ENCODE measurements around the gene FNDC3B.
"Not testable (repeated sequence)": the region's sequence is repeated elsewhere in the genome, so short reads cannot be mapped to it uniquely, and the experiment has no call there.

The FNDC3B gene

DNA sequence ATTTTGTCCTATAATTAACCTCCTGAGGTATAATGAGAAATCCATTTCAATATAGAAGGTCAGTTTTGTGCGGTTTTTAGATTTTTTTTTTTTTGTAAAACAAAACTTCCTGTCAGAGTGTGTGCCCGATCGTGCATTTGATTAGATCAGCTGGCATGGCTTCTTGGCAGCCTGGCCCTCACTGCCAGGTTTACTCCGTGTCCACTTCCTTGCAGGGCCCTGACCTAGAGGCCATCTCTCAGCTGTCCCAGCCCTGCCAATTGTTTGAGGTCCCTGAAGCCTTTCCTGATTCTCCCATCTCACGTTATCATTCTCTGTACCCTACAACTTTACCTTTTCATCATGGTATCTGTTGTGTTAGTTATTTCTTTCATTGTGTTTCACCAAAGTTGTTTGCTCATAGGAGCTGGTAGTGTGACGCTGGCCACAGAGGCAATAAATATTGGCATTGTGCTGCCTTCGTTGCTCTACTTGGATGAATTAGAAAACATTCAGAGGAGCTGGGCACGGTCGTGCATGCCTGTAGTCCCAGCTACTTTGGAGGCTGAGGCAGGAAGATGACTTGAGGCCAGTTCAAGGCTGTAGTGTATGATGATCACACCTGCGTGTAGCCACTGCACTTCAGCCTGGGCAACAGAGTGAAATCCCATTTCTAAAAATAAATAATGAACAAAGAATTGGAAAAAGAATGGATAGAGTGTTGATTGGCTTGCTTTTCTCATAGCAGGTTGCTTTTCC lies 206.9 kb downstream of the FNDC3B start:
- no peak for FAIRE-seq

DNA sequence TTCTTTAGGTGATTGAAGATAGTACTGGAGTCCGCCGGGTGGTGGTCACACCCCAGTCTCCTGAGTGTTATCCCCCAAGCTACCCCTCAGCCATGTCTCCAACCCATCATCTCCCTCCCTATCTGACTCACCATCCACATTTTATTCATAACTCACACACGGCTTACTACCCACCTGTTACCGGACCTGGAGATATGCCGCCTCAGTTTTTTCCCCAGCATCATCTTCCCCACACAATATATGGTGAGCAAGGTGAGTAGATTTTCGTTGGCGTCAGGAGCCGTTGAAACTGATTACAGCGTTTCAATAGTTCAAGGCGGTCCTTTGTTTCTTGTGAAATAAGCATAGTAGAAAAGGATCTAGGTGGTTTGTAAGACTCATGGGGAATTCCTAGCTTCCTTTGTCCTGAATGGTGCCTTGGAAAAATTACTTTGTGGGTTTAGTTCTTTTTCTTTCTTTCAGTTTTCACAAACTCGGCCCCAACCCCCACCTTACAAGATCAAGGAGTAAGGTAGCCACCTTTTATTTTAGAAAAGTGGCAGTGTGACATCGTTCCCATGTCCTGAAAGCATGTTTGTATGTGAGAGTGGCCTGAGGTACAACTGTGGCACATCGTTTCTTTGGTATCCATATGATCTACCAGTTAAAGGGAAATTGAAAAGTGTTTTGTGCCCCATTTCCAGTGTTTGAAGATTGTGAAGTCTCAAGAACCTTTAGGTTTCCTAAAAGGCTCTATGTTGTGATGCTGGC lies 208.3 kb downstream of the FNDC3B start:
- no peak for FAIRE-seq

DNA sequence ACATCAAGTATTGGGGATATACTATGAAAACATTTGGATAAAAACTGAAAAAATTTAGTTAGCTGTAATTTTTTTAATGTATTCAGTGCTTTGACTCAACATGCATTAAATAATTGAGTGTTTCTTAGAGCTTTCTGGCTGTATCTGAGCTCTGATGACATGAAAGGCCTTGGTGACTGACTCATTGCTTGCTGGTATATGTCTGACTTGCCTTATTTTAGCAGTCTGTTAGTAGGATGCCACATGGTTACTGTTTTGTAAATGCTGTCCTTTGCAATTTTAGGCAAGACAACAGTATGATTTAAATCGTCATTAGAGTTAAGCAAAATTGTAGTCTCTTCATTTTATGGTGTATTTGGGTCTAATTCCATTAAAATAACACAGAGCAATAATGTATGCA lies 209.7 kb downstream of the FNDC3B start:
- FAIRE-seq: no peak

DNA sequence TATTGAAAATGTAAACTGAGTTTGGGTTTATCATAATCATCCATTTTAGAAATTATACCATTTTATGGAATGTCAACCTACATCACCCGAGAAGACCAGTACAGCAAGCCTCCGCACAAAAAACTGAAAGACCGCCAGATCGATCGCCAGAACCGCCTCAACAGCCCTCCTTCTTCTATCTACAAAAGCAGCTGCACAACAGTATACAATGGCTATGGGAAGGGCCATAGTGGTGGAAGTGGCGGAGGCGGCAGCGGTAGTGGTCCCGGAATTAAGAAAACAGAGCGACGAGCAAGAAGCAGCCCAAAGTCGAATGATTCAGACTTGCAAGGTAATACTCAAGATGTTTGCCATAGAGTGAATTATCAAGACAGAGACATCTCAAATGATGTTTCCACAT lies 211.8 kb downstream of the FNDC3B start:
- no peak for FAIRE-seq

- no peak for FAIRE-seq
Observed at GRCh38 chr3:172253200-172253599, 213.8 kb downstream of the FNDC3B start.

- no peak for FAIRE-seq
Observed at GRCh38 chr3:172254542-172254941, 215.2 kb downstream of the FNDC3B start.

DNA sequence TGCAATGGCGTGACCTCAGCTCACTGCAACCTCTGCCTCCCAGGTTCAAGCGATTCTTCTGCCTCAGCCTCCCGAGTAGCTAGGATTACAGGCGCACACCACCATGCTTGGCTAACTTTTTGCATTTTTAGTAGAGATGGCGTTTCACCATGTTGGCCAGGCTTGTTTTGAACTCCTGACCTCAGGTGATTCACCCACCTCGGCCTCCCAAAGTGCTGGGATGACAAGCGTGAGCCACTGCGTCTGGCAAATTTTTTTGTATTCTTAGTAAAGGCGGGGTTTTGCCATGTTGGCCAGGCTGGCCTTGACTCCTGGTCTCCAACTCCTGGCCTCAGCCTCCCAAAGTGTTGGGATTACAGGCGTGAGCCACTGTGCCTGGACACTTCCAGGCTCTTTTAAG lies 215.9 kb downstream of the FNDC3B start:
- FAIRE-seq: not testable (repeated sequence)

- FAIRE-seq: no peak
Observed at GRCh38 chr3:172256101-172256734, 216.8 kb downstream of the FNDC3B start.

DNA sequence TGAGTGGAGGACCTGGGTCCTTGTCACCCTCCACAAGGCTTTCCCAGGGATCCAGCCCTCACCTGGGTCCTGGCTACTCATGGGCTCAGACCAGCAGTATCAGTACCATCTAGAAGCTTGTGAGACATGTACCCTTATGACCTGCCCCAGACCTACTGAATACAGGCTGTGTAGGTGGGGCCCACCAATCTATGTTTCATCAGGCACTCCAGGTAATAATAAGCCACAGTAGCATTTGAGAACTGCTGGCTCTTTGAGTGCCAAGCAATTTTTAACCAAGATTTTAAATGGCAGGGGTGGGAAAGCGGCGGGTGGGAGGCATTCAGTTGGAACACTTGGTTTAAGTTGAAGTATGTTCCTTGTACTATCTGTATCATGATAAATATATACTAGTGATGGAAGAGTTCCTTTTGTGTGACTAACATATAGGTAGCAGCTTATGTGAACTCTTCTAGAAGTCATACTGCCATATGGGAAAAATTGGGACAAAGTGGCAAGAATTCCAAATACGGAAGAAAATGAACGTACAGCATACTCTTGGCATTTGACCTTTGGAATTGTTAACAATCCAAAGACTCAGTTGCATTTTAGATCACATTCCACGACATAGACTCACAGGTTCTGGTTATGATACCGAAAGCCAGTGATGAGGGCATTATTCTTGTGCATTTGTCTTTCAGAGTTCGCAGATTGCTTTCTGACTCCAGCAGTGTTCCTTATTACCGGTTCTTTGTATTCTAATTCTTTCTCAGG lies 218.4 kb downstream of the FNDC3B start:
- no peak for FAIRE-seq

DNA sequence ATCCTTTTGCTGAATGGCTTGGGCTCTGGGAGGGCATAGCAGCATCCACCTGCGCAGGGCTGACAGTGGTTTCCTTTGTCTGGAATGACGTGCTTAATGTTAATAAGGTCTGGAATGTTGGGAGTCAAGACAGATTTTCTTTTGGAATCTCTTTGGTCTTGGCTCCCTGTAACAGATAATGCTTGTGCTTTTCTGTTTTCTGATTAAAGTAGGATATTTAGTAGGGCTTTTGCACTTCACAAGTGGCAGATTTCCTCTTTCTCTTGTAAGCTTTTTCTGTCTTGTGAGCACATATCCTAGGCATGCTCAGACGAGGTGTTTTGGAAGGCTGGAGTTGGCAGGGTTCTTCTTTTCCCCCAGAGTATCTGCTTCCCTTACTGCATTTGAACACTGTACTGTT lies 219.2 kb downstream of the FNDC3B start:
- no peak for FAIRE-seq

DNA sequence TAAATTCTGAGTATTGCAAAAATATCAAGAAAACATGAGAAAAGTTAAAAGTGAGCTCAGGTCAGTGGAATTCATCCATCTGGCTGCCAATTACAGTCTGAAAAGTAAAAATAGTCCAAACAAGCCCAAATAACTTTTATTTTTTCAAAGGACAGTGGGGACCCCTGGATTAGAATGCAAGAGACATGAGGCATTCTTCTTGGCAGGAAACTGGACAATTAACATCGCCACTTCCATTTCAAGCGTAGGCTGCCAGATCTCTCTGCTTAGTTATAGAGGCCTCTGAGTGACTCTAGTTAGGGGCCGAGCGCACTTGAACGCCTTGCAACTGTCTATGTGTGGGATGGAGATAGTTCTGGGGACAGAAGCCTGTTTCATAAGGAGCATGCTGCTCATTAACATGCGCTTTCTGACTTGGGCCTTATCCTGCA lies 219.7 kb downstream of the FNDC3B start:
- no peak for FAIRE-seq

DNA sequence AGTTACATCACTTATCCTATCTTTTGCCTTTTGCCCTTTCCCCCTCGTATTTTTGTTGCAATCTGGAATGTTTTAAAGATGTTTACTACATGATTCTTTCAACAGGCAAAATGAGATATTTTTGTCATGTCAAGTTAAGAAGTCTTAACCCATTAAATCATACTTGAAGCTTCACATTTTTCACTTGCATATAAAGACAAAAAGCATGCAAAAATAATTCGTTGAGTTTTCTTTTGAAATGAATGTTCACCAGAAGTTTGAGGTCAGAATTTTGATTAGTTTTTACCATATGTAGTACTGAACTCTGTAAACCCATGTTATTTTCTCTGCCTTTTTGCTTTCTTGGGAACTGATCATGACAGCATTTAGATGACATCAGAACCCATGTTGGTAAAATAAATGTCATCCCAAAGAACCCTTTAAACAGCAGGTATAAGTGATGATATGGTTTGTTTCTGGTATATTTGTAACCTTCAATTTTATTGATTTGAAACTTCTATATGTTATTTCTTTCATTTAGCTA lies 220.4 kb downstream of the FNDC3B start:
- no peak for FAIRE-seq

GRCh38 chr3:172260381-172260780 lies 221.0 kb downstream of the FNDC3B start:
- no peak for FAIRE-seq

DNA sequence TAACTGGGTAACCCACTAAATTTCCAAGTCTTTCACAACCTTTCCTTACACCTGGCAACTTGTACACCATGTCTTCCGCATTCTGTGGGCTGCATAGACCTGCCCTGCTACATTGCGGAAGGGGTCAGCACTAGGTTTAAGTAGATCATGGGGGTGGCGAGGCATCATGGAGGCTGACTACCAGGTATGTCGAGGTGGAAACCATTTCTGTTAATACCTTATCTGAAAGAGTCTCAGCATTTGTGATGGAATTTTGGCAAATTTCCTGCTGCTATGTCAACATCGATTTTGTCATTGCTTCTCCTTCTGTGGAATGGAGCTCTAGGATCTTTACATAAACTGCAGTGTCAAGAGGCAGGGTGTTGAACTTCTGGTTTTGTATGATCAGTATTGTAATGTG lies 221.7 kb downstream of the FNDC3B start:
- no peak for FAIRE-seq

- FAIRE-seq: no peak
Observed at GRCh38 chr3:172262991-172263608, 223.7 kb downstream of the FNDC3B start.

- FAIRE-seq: no peak
Observed at GRCh38 chr3:172263781-172264486, 224.6 kb downstream of the FNDC3B start.

GRCh38 chr3:172266103-172266502 lies 226.7 kb downstream of the FNDC3B start:
- no peak for FAIRE-seq

GRCh38 chr3:172268425-172268824 lies 229.0 kb downstream of the FNDC3B start:
- FAIRE-seq: no peak

GRCh38 chr3:172268868-172269267 lies 229.5 kb downstream of the FNDC3B start:
- FAIRE-seq: no peak

DNA sequence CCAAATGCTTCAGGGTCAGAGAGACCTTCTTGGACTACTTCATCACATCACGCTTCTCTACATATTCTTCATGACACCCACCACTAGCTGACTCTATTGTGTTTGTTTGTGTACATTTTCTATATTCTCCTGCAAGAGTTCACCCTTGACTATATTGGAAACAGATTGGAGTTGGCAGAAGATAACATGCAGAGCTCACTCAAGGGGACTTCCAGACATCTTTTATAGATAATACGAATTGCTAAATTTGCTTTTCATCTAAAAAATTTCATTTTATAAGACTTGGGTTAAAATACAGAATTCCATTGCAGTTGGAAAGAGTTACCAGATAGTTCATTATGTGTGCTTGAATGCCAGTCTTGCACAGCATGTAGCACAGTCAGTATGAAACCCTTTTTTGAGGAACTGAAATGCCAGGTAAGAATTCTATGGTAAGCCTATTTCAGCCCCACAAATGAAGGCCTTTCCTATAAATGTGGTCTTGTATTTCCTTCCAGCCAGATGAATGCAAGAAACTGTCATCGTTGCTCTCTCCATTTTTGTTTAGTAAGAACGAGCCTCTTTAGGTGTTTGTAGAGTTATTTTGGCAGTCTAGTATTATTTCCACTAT lies 231.3 kb downstream of the FNDC3B start:
- no peak for FAIRE-seq

DNA sequence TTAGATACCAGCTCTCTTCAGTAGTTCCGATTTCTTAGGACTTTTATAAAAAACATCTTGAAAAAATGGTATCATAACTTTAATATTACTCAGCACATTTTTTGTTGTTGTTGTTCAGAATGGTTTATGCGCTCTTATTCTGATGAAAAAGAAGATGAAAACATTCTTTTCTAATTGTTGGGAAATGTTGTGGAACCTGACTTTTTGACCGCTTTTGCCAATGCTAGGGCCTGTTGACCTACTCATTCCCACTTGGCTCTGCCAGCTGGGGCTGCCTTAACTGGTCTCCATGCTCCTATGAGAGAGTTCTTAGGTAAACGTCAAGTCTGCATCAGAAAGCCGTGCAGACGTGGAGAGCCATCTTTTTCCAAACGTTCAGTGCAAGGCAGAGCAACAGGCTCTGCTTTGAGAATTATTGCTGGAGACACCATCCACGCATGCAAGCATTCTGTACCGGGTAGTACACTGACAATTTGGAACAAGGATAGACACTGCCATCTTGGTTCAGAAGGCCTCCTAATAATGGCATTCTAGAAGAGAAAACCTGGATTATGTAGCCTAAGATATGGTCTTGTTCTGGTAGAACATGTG lies 232.1 kb downstream of the FNDC3B start:
- FAIRE-seq: no peak
